Effector CD8-positive, alpha-beta T cell (primary cell): ENCODE data around the gene GTF3C4.

Experiments used
- DNase-seq: peaks from one replicate; lab custom pipeline; 2025; lab: John Stamatoyannopoulos, UW

GTF3C4 gene

DNA sequence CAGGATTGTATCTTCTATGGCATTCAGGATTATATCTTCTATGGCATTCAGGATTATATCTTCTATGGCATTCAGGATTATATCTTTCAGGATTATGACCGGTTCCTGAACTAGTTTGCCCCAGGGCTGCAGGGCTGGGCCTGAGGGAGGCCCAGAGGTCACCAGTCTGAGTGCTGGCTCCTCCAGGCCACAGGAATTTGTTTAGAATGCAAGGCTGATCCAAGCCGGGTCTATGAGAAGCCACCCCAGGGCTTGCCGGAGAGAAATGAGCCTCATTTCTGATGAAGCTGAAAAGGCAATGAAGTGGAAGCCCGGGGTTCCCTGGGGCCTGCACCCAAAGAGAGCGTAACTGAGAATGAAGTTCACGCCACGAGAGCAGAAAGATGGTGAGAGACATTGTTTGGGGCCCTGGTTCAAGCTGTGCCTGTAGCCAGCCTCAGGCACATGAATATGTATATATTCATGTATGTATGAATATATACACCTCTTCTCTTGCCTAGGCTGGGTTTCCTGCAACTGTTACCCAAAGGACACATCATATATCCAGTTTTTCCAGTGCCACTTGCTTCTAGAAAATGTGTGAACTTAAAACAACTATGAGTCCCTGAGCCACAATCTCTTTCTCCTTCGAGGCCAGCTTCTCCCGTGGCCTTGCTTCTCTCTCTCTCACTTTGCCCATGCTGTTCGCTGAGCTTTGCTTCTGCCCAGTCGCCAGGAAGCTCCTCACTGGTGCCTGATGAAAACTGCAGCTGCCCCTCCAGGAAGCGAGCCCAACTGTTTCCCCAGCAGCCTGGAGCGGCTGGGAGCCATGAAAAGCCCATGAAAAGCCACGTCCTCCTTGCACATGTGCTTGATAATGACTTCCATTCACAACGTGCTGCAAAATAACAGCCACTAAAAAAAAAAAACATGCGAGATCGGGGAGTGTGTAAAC lies 62.3 kb downstream of the GTF3C4 start:
- DNase-seq: no peak

DNA sequence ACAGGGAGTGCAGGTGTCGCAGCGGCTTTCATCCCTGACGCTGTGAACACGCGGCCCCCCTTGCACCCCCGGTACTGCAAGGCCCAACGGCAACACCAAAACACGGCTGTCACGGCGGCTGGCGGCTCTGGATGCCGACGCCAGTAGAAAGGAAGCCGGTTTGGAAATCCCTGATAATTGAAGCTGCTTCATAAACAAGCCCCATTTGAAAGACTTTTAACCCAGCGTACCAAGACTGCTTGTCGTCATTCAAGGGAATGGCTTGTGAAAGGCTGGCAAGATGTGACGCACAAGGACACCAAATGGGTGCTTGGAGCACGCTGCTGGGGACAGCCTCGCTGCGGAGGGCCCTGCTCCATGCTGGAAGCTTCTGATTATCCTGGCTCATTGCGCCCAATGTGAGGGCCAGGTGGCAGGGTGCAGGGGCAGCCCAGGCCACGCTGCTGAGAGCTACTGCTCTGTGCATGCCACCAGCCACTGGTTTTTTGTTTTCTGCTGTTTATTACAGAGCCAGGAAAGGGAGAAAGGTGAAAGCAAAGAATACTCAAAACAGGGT lies 63.1 kb downstream of the GTF3C4 start:
- no peak for DNase-seq

DNA sequence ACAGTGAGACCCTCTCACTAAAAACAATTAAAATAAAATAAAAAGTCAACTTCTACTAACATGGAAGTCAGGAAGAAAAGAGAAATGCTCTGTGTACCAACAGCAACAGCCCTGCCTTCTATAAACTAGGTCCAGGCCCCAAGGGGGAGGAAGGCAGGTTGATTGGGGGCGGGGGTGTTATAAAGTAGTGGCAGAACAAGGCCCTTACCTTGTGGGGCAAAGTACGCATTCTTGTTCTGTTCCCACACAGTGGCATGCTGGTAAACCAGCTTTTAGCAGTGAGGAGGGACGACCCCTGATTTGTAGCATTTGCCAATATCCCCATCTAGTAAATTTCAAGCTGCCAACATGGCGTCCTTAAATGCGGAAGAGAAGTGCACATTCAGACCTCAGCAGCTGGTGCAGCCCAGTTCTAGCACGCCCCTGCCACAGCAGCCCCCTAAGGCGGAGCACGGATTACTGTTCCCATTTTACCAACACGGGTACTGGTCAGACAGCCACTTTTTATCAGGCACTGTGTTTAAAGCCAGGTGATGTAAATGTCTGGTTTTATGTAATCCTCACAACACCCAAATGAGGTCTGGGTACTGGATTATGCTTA lies 69.5 kb downstream of the GTF3C4 start:
- DNase-seq: no peak

DNA sequence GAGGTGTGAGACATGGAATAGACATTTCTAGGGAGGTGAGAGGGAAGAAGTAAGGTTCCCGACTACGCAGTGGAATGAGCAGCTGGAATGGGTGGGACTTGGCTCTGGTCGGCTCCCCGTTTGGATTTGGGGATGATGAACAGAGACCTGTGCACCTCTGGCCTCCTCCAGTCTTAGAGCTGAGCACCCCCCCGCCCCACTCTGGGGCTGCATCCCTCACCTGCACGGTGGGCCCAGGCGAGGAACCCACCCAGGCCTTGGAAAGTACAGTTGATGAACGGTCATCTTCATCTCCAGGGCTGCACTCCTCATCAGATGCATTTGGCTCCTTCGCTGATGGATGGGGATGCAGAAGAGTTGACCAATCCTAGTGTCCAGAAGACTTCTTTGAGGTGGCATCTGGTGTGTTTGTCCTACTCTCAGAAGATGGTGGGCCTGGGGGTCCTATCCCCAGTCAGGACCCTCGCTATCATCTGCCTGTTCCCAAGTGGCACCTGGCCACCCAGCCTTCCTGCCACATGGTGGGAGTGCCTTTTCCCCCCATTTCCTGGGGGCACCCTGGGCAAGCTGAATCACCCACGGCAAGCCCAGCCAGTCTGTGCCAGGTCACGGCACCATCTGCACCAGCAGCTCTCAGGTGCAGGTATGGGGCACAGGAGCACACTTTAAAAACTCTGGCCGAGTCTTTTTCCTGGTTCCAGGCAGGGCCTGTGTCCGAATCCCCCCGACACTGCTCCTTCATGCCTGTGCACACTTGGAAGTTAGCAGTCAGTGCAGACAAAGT lies 70.5 kb downstream of the GTF3C4 start:
- DNase-seq: no peak

DNA sequence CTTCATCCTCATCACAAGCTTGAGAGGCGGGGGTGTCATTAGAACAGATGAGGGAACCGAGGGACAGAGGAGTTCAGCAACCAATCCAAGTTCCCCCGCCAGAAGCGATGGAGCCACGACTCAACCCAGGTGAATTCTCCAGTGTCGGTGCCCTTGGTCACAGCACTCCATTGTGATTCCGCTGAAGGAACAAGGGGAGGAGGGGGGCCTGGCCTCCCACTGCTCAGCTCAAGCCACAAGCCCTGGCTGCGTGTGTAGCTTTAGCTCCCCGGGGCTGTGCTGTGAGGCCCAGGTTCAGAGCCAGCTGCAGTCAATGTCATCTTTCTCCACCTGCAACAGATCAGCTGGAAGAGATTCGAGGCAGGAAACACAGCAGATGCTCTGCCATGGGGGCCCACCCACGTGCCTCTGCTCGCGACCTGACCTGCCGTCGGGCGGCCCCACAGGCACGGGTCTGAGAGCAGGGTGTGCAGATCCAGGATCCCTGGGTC lies 72.6 kb downstream of the GTF3C4 start:
- DNase-seq: no peak

DNA sequence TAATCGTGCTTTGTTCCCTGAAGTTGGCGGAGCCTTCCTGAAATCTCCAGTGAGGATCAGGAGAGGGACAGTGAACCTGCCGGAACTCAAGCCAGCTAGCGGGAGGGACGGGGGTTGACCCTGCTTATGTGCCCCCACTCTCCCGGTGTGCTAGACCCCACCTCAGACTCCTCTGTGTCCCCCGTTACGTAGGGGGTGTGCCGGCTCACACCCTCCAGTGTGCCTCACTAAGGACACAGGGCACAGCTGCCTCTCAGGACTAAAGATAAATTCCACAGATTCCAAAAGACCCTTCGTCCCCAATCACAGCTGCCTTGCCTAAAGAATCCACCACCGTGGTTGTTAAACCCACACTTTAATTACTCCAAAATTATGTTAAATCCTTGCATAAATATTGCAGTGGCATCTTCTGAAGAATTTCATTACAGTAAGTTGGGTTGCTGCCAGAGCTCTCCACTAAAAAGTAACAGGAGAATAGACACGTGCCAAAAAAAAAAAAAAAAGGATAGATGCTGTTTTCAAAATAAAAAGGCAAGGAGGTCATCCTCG lies 73.7 kb downstream of the GTF3C4 start:
- DNase-seq: no peak
